Measurements from ENCODE around the gene ERCC1.

ERCC1 gene

DNA sequence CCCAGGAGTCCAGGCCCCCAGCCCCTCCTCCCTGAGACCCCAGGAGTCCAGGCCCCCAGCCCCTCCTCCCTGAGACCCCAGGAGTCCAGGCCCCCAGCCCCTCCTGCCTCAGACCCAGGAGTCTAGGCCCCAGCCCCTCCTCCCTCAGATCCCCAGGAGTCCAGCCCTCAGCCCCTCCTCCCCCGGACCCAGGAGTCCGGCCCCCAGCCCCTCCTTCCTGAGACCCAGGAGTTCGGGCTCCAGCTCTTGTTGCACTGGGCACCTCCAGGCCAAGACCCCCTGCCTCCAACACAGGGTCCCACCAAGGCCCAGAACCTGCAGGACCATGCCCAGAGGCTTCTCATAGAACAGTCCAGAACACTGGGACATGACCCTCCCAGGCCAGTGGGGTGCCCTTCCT is 3.8 kb downstream of the ERCC1 start:
- TF ChIP-seq TAF1 (IDR thresholded peaks at IDR 0.05; ENCODE audit: low read depth) (no peak), RAD21 (IDR thresholded peaks at IDR 0.05; ENCODE audit: low read depth) (no peak), TEAD4 (IDR thresholded peaks at IDR 0.05) (no peak), ZBTB7A (IDR thresholded peaks at IDR 0.05; ENCODE audit: low read depth) (no peak), FOXM1 (IDR thresholded peaks at IDR 0.05; ENCODE audit: borderline replicate concordance, low read depth) (no peak), NFIC (IDR thresholded peaks at IDR 0.05) (no peak), EP300 (IDR thresholded peaks at IDR 0.05; ENCODE audit: borderline replicate concordance) (no peak), CREB1 (IDR thresholded peaks at IDR 0.05; ENCODE audit: low read depth) (no peak), EGR1 (IDR thresholded peaks at IDR 0.05) (no peak), TCF12 (IDR thresholded peaks at IDR 0.05; ENCODE audit: low read depth) (no peak), CEBPB (IDR thresholded peaks at IDR 0.05) (no peak), YY1 (IDR thresholded peaks at IDR 0.05; ENCODE audit: low read depth) (no peak)
- TF ChIP-seq, protein P1, sequence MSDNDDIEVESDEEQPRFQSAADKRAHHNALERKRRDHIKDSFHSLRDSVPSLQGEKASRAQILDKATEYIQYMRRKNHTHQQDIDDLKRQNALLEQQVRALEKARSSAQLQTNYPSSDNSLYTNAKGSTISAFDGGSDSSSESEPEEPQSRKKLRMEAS (IDR thresholded peaks at IDR 0.05): no peak
- TF ChIP-seq, protein P2, sequence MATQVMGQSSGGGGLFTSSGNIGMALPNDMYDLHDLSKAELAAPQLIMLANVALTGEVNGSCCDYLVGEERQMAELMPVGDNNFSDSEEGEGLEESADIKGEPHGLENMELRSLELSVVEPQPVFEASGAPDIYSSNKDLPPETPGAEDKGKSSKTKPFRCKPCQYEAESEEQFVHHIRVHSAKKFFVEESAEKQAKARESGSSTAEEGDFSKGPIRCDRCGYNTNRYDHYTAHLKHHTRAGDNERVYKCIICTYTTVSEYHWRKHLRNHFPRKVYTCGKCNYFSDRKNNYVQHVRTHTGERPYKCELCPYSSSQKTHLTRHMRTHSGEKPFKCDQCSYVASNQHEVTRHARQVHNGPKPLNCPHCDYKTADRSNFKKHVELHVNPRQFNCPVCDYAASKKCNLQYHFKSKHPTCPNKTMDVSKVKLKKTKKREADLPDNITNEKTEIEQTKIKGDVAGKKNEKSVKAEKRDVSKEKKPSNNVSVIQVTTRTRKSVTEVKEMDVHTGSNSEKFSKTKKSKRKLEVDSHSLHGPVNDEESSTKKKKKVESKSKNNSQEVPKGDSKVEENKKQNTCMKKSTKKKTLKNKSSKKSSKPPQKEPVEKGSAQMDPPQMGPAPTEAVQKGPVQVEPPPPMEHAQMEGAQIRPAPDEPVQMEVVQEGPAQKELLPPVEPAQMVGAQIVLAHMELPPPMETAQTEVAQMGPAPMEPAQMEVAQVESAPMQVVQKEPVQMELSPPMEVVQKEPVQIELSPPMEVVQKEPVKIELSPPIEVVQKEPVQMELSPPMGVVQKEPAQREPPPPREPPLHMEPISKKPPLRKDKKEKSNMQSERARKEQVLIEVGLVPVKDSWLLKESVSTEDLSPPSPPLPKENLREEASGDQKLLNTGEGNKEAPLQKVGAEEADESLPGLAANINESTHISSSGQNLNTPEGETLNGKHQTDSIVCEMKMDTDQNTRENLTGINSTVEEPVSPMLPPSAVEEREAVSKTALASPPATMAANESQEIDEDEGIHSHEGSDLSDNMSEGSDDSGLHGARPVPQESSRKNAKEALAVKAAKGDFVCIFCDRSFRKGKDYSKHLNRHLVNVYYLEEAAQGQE (IDR thresholded peaks at IDR 0.05; ENCODE audit: low read depth): no peak
- TF ChIP-seq, protein P3, sequence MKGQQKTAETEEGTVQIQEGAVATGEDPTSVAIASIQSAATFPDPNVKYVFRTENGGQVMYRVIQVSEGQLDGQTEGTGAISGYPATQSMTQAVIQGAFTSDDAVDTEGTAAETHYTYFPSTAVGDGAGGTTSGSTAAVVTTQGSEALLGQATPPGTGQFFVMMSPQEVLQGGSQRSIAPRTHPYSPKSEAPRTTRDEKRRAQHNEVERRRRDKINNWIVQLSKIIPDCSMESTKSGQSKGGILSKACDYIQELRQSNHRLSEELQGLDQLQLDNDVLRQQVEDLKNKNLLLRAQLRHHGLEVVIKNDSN (IDR thresholded peaks at IDR 0.05): no peak

DNA sequence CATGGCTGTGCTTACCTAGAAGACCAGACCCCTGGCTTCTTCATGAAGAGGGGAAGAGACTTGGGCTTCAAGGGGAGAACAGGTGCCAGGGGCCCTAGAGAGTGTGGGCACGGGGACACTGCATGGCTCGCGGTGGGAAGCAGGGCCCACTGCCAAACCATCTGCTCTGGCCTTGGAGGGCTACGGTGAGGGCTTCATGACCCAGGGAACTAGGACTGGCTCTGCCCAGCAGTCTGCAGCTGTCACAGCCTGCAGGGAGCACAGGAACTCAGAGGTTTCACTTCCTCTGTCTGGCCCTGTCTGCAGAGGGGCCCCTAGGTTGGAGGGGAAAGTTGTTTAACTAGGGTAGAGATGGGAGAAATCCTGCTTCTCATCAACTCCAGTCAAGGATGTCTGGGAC is 4.3 kb downstream of the ERCC1 start:
- no peak for TF ChIP-seq TAF1 (IDR thresholded peaks at IDR 0.05; ENCODE audit: low read depth)

DNA sequence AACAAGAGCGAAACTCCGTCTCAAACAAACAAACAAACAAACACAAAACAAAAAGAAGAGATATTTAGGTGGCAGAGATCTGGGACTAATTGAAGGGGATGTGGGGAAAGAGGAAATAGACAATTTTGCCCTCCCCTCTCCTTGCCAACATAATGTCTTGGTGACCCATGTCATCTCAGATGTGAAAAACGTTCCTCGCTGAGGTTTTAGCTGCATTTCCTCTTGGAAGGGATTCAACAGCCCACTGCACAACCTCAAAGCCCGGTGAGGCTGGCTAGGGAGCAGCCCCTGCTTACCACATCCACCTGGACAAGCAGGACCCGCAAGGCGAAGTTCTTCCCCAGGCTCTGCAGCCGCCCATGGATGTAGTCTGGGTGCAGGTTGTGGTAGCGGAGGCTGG is 4.9 kb downstream of the ERCC1 start:
- TF ChIP-seq CREB1 (IDR thresholded peaks at IDR 0.05; ENCODE audit: low read depth) (no peak), EP300 (IDR thresholded peaks at IDR 0.05; ENCODE audit: borderline replicate concordance) (no peak), NFIC (IDR thresholded peaks at IDR 0.05) (no peak), FOXM1 (IDR thresholded peaks at IDR 0.05; ENCODE audit: borderline replicate concordance, low read depth) (no peak), YY1 (IDR thresholded peaks at IDR 0.05; ENCODE audit: low read depth) (no peak), TAF1 (IDR thresholded peaks at IDR 0.05; ENCODE audit: low read depth) (no peak), ZBTB7A (IDR thresholded peaks at IDR 0.05; ENCODE audit: low read depth) (no peak), CEBPB (IDR thresholded peaks at IDR 0.05) (no peak), RAD21 (IDR thresholded peaks at IDR 0.05; ENCODE audit: low read depth) (no peak), TCF12 (IDR thresholded peaks at IDR 0.05; ENCODE audit: low read depth) (no peak), EGR1 (IDR thresholded peaks at IDR 0.05) (no peak), TEAD4 (IDR thresholded peaks at IDR 0.05) (no peak)
- TF ChIP-seq, protein P2 (IDR thresholded peaks at IDR 0.05; ENCODE audit: low read depth): no peak
- TF ChIP-seq, protein P1 (IDR thresholded peaks at IDR 0.05): no peak
- TF ChIP-seq, protein P3 (IDR thresholded peaks at IDR 0.05): no peak

DNA sequence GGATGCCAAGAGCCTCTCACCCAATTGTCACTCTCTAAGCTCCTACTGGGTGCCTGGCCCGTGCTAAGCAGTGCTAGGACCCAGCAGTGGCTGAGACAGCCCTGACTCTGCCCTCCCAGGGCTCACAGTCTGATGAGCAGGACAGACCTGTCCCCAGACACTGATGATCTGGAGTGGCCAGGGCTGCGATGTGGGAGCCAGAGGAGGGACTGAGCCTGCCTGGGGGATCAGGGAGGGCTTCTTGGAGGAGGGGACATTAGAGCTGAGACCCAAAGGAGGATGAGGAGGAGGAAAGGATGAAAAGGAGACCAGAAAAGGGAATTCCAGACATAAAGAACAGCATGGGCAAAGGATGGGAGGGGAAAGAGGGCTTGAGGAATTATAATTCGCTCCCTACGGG is 6.6 kb downstream of the ERCC1 start:
- TF ChIP-seq YY1 (IDR thresholded peaks at IDR 0.05; ENCODE audit: low read depth): no peak
- TF ChIP-seq NFIC (IDR thresholded peaks at IDR 0.05): no peak

DNA sequence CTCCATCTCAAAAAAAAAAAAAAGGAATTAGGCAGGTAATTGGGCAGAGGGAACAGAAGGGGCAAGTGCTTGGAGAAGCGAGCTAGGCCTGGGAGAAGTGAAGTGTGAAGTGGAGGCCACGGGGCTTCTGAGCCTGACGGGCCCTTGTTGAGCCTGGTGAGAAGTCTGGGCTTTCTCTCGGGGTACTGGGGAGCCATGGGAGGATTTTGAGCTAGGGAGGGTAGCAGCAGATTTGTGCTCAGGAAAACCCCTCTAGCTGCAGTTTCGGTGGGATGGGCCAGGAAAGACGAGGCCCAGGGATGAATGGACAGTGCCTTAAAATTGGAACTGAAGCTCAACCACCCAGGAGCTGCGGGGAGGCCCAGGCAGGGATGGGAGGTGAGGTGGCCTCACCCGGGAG is 9.2 kb downstream of the ERCC1 start:
- TF ChIP-seq TAF1 (IDR thresholded peaks at IDR 0.05; ENCODE audit: low read depth) (no peak), YY1 (IDR thresholded peaks at IDR 0.05; ENCODE audit: low read depth) (no peak), EGR1 (IDR thresholded peaks at IDR 0.05) (no peak), EP300 (IDR thresholded peaks at IDR 0.05; ENCODE audit: borderline replicate concordance) (no peak), TCF12 (IDR thresholded peaks at IDR 0.05; ENCODE audit: low read depth) (no peak), RAD21 (IDR thresholded peaks at IDR 0.05; ENCODE audit: low read depth) (no peak), CEBPB (IDR thresholded peaks at IDR 0.05) (no peak), ZBTB7A (IDR thresholded peaks at IDR 0.05; ENCODE audit: low read depth) (no peak), TEAD4 (IDR thresholded peaks at IDR 0.05) (no peak), NFIC (IDR thresholded peaks at IDR 0.05) (no peak), FOXM1 (IDR thresholded peaks at IDR 0.05; ENCODE audit: borderline replicate concordance, low read depth) (no peak), CREB1 (IDR thresholded peaks at IDR 0.05; ENCODE audit: low read depth) (no peak)
- TF ChIP-seq, protein P3 (IDR thresholded peaks at IDR 0.05): no peak
- TF ChIP-seq, protein P1 (IDR thresholded peaks at IDR 0.05): no peak
- TF ChIP-seq, protein P2 (IDR thresholded peaks at IDR 0.05; ENCODE audit: low read depth): no peak
